ES-I3 (cell line): Measurements from ENCODE around the gene SENP1.
"Not testable (repeated sequence)": the region's sequence is repeated elsewhere in the genome, so short reads cannot be mapped to it uniquely, and the experiment has no call there.

Experiments
- H3K36me3 ChIP-seq: 2 replicates; pipeline ENCODE4 v1.6.1; 2013; ENCODE audit warnings: mild to moderate bottlenecking, low read length, control low read depth, moderate library complexity; ENCODE audit not compliant: insufficient read depth
- H3K4me1 ChIP-seq: 2 replicates; pipeline ENCODE4 v1.6.1; 2013; ENCODE audit warnings: mild to moderate bottlenecking, control low read depth, low read length; ENCODE audit not compliant: insufficient read depth
- H3K9ac ChIP-seq: 2 replicates; pipeline ENCODE4 v1.6.1; 2013; ENCODE audit warnings: low read depth, mild to moderate bottlenecking, low read length, moderate library complexity
- H3K9me3 ChIP-seq: 2 replicates; pipeline ENCODE4 v1.6.1; 2013; ENCODE audit warnings: mild to moderate bottlenecking, low read length, moderate library complexity; ENCODE audit not compliant: control insufficient read depth, insufficient read depth

Gene SENP1

GRCh38 chr12:48105867-48106680, at the start of gene SENP1:
SENP1 (minus strand) TSS chr12:48106079; CDS start chr12:48101472, 4,607 bp downstream.
- Histone ChIP-seq H3K4me1 (peaks cover 7% of the 10 kb centered on the region; the same call in 1 of the 2 replicates), H3K9me3 (no peaks in the 10 kb centered on the region), H3K36me3 (no peaks in the 10 kb centered on the region)

GRCh38 chr12:48151103-48151771, 45.4 kb upstream of the SENP1 start:
- peaks cover 4% of the 10 kb centered on the region; the same call in 1 of the 2 replicates for H3K36me3 ChIP-seq

More at GRCh38 chr12:48105867-48106680, at the start of gene SENP1:
- peak within 1 kb of the TSS; percentile 97 for H3K9ac ChIP-seq

GRCh38 chr12:48145981-48146380, 40.1 kb upstream of the SENP1 start:
- H3K36me3 ChIP-seq: peaks cover 30% of the 10 kb centered on the region
- H3K4me1 ChIP-seq: peaks cover 12% of the 10 kb centered on the region; the same call in 1 of the 2 replicates
- no peak overlapping the region for H3K9ac ChIP-seq
- H3K9me3 ChIP-seq: no peaks in the 10 kb centered on the region

More at GRCh38 chr12:48151103-48151771, 45.4 kb upstream of the SENP1 start:
- Histone ChIP-seq H3K9me3 (no peaks in the 10 kb centered on the region), H3K9ac (no peak overlapping the region), H3K4me1 (no peaks in the 10 kb centered on the region)

GRCh38 chr12:48143898-48144297, 38.0 kb upstream of the SENP1 start:
- Histone ChIP-seq H3K9ac (no peak overlapping the region), H3K9me3 (no peaks in the 10 kb centered on the region), H3K36me3 (peaks cover 40% of the 10 kb centered on the region), H3K4me1 (peaks cover 12% of the 10 kb centered on the region; the same call in 1 of the 2 replicates)

- peaks cover 40% of the 10 kb centered on the region for H3K36me3 ChIP-seq
- no peak overlapping the region for H3K9ac ChIP-seq
- no peaks in the 10 kb centered on the region for H3K9me3 ChIP-seq
- peaks cover 12% of the 10 kb centered on the region; the same call in 1 of the 2 replicates for H3K4me1 ChIP-seq
Observed at GRCh38 chr12:48142818-48143674, 37.2 kb upstream of the SENP1 start.

GRCh38 chr12:48135027-48135426, 29.1 kb upstream of the SENP1 start:
- no peaks in the 10 kb centered on the region for H3K9me3 ChIP-seq
- no peak overlapping the region for H3K9ac ChIP-seq
- no peaks in the 10 kb centered on the region for H3K4me1 ChIP-seq
- H3K36me3 ChIP-seq: peaks cover 23% of the 10 kb centered on the region

- Histone ChIP-seq H3K4me1 (no peaks in the 10 kb centered on the region), H3K9me3 (no peaks in the 10 kb centered on the region), H3K9ac (no peak overlapping the region), H3K36me3 (peaks cover 20% of the 10 kb centered on the region)
Observed at GRCh38 chr12:48132826-48133225, 26.9 kb upstream of the SENP1 start.

GRCh38 chr12:48131517-48131916, 25.6 kb upstream of the SENP1 start:
- no peaks in the 10 kb centered on the region for H3K9me3 ChIP-seq
- H3K4me1 ChIP-seq: no peaks in the 10 kb centered on the region
- H3K36me3 ChIP-seq: peaks cover 20% of the 10 kb centered on the region
- no peak overlapping the region for H3K9ac ChIP-seq

- Histone ChIP-seq H3K4me1 (no peaks in the 10 kb centered on the region), H3K9ac (no peak overlapping the region), H3K9me3 (no peaks in the 10 kb centered on the region), H3K36me3 (peaks cover 17% of the 10 kb centered on the region)
Observed at GRCh38 chr12:48129376-48129775, 23.5 kb upstream of the SENP1 start.

GRCh38 chr12:48128800-48129199, 22.9 kb upstream of the SENP1 start:
- H3K9me3 ChIP-seq: no peaks in the 10 kb centered on the region
- no peak overlapping the region for H3K9ac ChIP-seq
- H3K4me1 ChIP-seq: no peaks in the 10 kb centered on the region
- H3K36me3 ChIP-seq: peaks cover 17% of the 10 kb centered on the region

- H3K36me3 ChIP-seq: peaks cover 12% of the 10 kb centered on the region; the same call in 1 of the 2 replicates
Observed at GRCh38 chr12:48126953-48127630, 21.2 kb upstream of the SENP1 start.

GRCh38 chr12:48125985-48126384, 20.1 kb upstream of the SENP1 start:
- no peaks in the 10 kb centered on the region for H3K9me3 ChIP-seq
- H3K9ac ChIP-seq: no peak overlapping the region
- no peaks in the 10 kb centered on the region for H3K4me1 ChIP-seq
- H3K36me3 ChIP-seq: peaks cover 12% of the 10 kb centered on the region; the same call in 1 of the 2 replicates

More at GRCh38 chr12:48126953-48127630, 21.2 kb upstream of the SENP1 start:
- H3K4me1 ChIP-seq: no peaks in the 10 kb centered on the region
- no peaks in the 10 kb centered on the region for H3K9me3 ChIP-seq
- H3K9ac ChIP-seq: no peak overlapping the region

GRCh38 chr12:48125542-48125941, 19.7 kb upstream of the SENP1 start:
- H3K9me3 ChIP-seq, H3K4me1 ChIP-seq, H3K9ac ChIP-seq: not testable (repeated sequence)
- H3K36me3 ChIP-seq: peaks cover 12% of the 10 kb centered on the region; the same call in 1 of the 2 replicates
